CD4-positive, alpha-beta T cell treated with Interleukin-6 for 4 hours (primary cell): ENCODE data around the gene PLCB1.

ENCODE experiments used
- DNase-seq: peaks from one replicate; pipeline ENCODE4 v3.0.0-alpha.2; 2020; ENCODE audit warnings: mixed read lengths

PLCB1 gene

DNA sequence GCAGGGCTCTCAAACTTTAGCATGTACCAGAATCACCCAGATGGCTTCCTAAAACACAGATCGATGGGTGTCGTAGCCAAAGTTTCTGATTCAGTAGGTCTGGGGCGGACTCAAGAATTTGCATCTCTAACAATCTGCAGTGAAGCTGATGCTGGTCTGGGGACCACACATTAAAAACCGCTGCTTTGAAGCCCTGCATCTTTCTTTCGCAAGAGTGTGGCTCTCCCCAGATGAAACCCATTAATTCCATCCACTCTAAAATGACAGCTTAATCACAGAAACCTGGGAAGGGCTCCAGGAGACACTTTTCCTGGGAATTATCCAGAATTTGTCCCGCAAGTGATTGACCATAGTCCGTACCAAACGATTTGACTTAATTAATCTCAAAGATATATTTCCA, 617.0 kb downstream of the PLCB1 start:
- no peak for DNase-seq

DNA sequence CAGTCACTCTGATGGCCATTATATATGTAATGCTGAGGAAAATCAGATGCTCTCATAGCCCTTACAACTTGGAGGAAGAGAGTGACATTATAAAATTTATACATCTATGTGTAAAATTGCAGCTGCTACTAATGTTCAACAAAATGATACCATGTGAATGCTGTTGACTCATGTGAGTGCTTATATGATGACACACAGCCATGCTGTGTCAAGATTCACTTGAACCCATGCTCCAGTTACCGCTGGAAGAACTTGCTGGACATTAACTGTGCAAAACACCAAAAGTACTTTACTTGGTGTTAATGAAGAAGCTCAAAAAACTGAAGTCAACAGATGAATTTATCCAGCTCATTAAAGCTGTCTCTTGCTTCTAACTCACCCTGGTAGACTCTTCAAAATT, 617.9 kb downstream of the PLCB1 start:
- DNase-seq, result no peak

DNA sequence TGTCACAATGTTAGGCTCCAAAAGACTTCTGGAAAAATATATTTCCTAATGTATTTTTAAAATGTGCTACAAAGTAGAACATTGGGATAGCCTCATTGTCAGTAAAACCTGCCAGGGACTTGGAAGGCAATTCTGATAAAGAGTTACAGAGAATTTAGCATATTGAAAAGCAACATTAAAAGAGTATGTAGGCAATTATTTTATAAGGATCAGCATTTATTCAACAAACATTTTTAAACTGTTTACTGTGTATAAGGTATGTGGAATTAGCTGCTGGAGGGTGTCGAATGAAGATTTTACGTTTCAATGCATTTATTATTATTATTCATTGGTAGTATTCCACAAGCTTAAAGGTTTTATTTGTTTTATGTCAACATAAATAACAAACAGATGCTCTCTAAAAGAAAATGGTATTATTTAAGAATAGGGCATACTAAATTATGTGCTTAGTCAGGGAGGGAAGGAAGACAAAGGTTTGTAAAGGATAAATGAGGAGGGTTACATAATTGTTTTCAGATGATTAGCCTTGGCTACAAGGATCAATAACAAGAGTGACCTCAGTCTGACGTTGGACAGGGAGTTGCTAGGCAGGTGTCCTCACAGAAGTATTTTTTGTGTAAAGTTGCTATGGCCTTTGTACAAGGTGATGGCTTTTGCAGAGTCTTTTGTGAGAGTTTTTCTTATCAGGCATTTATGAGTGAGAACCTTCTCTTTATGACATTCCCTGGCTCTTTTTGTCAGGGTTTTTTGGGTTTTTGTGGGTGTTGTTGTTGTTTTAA, 623.5 kb downstream of the PLCB1 start:
- no peak for DNase-seq

DNA sequence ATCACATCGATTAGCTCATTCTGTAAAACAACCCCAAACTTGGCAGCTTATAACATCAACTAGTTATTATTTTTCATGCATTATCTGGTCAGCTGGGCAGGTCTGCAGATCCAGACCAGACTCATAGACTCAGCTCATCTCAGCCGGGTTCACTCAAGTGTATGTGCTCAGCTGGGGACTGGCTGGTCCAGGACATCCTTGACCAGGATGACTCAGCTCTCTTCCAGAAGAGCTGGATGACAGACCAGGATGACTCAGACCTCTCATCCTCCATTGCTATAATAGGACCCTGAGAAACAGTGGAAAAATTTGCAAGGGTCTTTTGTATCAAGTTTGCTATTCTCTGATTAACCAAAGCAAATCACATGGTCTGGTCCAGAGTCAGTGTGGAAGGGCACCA, 624.3 kb downstream of the PLCB1 start:
- DNase-seq, result no peak

DNA sequence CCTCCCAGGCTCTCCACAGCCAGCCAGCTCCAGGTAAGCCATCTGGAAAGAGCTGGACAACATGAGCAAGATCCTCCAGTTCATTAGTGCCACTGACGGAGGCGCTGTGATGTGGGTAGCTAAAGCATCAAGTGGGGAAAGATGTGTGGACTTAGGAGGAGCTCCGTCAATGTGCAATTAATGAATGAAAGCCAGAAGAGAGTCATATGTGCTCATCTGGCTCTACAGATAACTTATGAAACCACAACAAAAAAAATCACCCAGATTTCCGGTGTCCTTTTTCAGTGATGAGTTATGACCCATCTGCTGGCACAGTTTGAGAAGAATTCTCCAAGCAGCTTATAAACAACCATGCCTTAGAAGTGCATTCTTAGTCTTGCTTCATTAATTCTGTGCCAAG, 625.1 kb downstream of the PLCB1 start:
- DNase-seq, result no peak

DNA sequence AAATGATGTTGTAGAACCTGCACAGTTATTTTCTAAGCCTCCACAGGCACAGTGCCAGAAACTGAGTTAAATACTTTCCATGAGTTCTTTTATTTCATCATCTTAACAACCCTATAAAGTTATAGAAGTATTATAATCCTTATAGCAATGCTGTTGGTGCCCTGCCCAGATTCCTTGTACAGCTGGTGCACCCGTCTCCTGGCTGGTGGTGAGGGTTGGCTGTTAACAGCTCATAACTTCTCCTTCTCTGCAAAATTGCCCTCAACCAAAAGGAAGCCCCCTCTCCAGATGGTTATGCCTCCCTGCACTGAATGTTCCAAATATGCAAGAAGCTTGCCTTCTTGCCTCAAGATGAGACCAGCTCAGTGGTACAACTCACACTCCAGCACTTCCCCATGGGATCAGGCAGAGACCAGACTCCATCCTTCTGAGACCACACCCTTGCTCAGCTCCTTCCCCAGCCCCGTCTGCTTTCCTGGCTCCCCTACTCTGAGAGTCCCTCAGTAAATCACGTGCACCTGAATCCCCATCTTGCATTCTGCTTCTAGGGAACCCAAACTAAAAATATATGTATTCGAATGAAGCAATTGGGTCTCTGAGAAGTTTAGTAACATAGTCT, 632.4 kb downstream of the PLCB1 start:
- no peak for DNase-seq

DNA sequence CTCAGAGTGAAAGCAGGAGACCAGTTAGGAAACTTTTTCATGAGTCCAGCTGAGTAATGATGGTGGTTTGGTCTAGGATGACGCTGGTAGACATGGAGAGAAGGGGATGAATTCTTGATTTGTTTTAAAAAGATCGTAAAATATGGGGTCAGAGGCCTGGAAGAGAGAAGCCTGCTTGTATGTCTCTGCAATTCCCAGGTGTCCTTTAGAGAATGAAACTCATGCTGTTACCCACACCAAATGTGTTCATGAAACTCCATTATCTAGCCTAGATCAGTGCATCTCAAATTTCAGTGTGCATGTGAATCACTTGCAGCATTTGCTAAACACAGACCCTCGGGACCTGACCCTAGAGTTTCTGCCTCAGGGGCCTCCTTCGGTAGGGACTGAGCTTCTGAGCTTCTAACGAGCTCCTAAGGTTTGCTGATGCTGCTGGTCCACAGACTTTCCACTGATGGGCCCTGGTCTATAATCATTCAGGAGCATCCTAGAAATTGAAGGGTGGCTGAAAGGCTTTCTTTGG, 634.9 kb downstream of the PLCB1 start:
- no peak for DNase-seq

DNA sequence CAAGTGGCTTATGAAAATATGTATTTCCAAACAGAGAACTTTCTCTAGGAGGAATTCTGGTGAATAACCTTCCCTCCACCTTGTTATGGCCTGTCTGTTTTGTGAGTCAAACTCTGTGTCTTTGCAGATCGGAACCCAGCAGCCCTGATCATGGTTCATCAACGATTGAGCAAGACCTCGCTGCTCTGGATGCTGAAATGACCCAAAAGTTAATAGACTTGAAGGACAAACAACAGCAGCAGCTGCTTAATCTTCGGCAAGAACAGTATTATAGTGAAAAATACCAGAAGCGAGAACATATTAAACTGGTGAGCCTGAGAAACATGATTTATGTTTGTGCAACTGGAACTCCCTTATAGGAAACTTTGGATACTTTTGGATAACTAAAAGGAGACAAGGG, 642.3 kb downstream of the PLCB1 start:
- no peak for DNase-seq

DNA sequence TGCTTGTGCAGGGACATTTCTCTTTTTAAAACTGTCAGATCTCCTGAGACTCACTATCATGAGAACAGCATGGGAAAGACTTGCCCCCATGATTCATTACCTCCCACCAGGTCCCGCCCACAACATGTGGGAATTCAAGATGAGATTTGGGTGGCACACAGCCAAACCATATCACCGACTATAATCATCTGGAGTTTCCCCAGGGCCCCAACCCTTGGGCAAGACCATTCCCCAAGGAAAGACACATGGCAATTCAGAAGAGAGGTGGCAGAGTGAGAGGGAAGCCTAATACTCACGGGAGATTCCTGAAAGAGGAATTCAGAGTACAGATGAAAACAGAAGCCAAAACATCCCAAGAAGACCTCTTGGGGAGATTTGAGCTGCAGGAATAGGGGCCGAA, 645.8 kb downstream of the PLCB1 start:
- no peak for DNase-seq

DNA sequence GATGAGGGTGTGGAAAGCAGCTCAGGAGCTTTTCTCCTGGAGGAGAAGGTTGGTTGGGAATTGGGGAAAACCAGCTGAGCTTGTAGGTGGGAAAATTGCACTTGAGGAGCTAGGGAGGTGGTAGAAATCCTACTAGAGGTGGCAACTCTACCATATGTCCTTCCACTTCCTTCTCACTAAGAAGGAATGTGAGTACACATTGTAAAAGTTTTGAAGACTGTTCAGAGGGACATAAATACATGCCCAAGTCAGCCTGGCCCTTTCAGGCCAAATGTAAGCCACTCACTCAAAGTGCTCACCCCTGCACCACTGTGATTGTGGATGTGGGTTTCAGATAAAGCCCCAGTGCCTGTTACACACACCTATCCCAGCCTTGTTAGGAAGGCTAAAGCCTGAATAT, 646.3 kb downstream of the PLCB1 start:
- no peak for DNase-seq

DNA sequence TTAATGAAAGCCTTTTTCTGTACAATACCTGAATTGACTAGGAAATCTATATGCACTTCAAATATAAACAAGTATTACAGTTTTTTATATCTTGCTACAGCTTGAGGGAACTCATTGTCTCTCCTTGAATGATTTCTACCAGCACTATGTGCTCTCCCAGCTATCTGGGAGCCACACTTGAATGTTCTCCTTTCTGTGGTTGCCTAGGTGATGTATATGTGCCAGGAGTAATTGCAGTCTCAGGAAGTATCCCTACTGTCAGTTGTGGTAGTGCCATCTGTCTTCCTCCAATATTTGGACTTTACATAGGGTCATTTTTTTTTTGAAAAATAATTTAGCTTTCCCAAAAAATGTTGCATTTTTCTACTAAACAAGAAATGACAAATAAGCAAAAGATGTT, 648.8 kb downstream of the PLCB1 start:
- no peak for DNase-seq

DNA sequence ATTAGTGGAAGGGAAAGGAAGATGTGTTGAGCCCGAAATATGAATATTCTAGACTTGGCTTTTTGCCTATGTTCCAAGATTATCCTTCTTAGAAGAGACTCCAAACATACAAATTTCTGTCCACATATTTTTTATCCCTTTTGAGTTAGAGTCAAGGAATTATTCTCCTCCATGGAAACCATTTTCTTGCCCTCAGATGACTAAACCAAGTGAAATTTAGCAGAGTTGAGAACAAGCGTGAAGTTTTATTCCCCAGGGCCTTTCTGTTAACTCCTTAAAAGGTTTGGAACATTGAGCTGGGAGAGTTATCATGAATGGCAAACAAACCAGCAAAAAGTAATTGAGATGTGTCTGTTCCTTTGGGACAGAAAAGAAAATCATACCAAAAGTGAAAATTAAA, 650.7 kb downstream of the PLCB1 start:
- no peak for DNase-seq

DNA sequence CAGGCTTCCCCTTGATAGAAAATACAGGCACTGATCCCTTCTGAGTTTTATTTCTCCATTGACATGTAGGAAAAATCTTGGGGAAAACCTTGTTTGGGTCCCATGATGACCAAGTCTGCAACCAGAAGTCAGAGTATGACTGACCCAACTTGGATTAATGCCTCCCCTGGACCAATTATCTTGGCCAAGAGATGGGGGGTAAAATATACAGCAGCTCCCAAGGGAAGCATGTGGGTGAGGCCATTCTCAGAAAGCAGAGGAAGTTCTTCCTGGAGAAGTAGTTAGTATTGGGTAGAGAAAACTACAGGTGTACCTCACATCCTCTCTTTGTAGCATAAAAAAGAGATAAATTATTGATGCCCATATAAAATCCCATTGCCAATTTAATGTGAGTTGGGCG, 651.7 kb downstream of the PLCB1 start:
- no peak for DNase-seq

DNA sequence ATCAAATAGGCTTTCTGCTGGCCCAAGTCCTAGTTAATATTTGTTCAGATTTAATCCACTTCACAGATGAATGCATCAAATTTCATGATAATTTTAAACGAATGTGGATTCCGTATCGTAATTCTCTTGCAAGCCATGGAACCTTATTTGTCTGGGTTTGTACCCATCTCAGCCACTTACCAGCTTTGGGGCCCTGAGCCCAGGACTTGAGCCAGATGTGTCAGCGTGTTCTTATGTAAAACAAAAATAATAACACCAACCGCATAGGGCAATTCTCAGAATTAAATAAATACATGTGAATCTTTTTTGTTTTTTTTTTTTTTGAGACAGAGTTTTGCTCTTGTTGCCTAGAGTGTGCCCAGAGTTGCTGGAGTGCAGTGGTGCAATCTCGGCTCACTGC, 654.3 kb downstream of the PLCB1 start:
- DNase-seq, result no peak

DNA sequence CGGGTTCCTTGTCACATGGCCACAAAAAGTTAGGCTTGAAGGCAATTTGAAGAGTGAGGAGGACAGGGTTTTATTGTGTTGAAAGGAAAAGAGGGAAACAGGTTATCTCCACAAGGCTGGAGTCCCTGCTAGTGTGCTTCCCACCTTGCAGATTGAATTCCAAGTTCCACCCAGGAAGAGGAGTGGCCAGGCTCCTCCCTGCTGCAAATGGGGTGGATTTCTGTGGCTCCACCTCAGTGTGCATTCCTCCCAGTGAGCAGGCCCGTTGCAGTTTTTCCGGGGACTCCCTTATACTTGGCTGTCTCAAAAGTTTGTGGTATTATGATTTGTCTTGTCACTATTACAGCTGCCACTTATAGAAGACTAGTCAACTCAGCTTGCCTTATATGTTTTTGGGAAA, 655.0 kb downstream of the PLCB1 start:
- DNase-seq, result no peak

DNA sequence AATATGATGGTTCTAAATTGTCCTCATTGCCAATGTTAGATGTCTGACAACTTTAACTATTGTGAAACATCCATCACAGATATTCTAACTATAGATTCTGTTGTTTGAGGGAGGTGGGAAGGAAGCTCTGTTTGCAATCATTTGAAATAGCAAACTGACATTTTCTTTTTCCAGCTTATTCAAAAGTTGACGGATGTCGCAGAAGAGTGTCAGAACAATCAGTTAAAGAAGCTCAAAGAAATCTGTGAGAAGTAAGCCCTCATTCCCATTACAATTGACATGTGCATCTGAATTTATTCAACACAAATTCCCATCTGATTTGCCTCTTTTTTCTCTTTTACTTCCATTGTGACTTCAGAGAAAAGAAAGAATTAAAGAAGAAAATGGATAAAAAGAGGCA, 656.2 kb downstream of the PLCB1 start:
- DNase-seq, result no peak

DNA sequence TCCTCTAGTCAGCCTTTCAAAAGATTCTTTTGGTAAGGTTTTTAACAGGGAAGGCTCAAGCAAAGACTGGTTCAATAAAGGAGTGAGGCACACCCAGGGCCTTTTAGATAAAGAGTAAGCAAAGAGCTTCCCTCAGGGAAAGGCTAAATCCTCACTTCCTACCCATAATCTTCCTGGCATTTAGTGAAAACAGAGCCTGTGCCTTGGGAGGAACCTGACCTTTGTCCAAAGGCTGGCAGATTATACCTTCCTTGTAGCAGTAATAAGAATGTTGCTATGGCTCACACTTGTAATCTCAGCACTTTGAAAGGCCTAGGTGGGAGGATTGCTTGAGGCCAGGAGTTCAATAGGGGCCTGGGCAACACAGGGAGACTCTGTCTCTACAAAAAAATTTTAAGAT, 656.8 kb downstream of the PLCB1 start:
- no peak for DNase-seq

DNA sequence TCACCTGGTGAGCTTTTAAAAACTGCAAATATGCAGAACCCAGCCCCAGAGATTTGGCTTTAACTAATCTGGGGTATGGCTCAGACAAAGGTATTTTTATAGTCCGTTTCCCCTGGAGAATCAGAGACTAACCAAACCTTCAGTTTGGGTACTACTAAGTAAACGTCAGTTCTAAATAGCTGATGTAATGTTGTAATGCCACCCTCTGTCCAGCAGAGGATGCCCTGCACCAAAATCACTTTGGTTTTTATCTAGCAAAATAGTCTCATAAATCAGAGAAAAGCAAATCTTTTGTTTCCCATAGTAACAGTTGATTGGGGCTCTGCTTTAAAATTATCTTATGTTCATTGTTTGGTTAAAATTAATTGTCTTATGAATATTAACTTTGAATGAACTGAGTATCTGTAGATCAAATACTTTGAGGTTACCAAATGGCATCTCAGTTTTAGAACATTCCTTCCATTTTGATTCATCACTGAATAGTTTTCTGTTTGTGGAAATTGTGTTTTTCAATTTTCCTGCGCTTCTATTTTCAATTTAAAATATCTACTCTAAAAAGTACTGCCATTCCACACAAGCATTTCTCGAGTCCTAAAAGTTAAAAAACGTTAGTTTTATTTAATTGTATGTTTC, 658.5 kb downstream of the PLCB1 start:
- no peak for DNase-seq

DNA sequence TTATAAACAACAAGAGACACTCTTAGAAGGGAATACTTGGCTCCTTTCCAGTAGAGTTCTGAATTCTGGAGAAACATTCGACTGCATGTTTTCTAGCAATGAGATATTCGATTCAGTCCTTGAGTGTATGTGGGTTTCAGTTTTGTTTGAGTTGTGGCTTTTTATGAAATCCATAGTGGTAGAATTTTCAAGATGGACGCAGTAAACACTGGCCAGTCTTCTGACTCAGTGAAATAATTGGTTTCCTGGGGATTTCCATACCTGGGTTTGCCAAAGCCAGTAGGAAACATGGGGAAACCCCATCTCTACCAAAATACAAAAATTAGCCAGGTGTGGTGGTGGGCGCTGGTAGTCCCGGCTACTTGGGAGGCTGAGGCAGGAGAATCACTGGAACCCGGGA, 663.3 kb downstream of the PLCB1 start:
- no peak for DNase-seq

DNA sequence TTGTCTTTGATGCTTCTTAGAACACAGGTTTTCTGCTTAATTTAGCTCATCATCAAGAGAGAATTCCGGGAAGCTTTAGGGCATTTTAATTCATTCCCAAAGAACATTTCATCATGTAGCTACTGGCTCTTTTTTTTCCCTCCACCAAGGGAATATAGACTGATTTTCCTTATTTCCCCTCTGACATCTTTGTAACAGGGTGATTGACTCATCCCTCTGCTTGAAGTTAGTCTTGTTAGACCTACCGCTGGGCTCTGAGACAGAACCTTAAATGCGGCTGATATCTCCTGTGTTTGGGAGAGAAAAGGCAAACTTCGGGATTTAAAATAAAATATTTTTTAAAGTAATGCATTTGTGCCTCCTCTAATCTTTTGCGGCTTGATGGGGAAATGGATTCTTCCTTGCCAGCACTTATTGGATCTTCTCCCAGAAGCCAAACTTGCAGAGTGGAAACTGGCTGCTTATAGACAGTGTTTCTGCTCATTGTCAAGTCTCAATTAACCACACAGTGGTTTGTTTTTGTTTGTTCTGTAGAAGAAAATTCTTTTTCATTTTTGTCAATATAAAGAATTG, 664.1 kb downstream of the PLCB1 start:
- no peak for DNase-seq

DNA sequence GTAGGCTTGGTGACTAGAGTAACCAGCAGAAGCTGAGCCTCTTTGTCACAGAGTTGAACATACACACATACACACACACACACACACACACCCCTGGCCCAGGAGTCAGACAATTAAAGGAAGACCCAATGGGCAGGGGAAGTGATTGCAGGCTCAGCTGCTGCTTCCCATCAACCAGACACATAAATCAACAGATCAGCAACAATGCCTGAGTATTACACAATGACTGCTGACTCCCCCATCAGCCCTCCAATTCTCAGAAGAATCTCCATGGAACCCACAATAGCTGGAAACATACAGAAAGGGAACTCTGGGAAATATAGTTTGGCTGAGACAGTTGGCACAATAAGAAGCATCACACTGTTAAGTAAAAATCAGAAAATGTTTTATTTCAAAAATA, 666.4 kb downstream of the PLCB1 start:
- no peak for DNase-seq

DNA sequence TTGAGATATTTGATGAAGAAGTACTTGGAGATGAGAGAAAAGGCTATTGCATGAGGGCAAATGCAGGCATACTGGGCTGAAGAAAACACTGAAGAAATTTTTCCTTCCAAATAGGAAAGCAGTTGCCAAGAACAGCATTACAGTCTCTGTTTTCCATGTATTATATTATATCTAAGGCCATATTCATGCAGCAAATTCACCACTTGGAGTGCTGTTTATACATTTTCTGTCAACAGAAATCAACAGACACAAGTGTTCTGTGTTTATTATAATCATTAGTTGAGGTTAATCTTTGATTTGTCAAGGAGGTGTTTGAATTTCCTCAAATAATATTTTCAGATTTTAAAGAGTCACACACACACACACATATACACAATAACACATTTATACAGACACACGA, 668.0 kb downstream of the PLCB1 start:
- no peak for DNase-seq

DNA sequence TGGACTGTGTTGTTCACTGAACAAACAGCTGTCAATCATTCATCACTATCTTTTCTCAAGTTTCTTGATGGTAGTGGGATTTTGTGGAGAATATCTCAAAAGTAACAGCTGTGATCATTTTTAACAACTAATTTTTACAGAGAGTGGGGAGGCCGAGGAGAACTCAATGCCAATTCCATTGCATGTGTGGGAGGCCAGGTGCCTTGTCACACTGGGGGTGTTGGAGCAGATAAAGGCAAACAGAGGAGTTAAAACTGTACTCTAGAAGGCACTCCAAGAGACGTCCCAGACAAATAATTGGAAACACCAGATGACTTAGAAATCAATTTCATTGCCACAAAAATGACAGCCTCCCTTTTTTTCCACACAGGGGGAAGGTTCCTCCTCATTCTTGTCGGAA, 669.6 kb downstream of the PLCB1 start:
- no peak for DNase-seq

DNA sequence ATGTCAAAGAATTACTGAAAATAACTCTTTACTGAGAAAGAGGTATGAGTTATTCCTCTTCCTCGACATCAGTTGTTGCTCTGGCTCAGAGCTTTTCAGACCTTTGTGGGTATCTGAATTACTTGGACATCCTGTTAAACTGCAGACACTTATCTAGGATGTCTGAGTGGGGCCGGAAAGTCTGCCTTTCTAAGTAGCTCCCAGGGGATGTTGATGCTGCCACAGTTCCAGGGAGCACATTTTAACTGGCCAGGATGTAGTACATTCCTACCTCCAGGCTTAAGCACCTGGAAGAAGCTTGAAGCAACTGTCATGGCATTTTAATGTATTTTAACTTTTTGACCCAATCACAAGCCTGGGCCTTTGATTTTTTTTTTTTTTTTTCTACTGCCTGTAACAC, 671.0 kb downstream of the PLCB1 start:
- no peak for DNase-seq
